HTERT RPE-1 (cell line): ENCODE results near the gene DLGAP1.
"Not testable (repeated sequence)": the region's sequence is repeated elsewhere in the genome, so short reads cannot be mapped to it uniquely, and the experiment has no call there.

Experiments
- in situ Hi-C: fragments of 300-500 bp; cut with MboI; formaldehyde crosslinking; loops from 4 replicates; pipeline ENCODE4 v1.14.3; 2020; ENCODE audit warnings: low sequenced_read_pairs

DLGAP1 gene

DNA sequence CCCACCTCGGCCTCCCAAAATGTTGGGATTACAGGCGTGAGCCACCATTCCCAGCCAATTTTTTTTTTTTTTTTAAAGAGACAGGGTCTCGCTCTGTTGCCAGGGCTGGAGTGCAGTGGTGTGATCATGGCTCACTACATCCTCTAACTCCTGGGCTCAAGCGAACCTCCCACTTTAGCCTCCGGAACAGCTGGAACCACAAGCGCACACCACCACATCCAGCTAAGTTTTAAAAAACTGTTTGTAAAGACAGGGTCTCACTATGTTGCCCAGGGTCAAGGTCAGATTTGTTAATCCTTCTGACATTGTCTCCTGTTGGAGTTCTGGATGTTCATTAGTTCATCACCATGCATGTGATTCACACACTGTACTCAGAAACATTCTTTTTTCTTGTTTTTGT lies 855.2 kb downstream of the DLGAP1 start:
- in situ Hi-C loops: no loop called here

DNA sequence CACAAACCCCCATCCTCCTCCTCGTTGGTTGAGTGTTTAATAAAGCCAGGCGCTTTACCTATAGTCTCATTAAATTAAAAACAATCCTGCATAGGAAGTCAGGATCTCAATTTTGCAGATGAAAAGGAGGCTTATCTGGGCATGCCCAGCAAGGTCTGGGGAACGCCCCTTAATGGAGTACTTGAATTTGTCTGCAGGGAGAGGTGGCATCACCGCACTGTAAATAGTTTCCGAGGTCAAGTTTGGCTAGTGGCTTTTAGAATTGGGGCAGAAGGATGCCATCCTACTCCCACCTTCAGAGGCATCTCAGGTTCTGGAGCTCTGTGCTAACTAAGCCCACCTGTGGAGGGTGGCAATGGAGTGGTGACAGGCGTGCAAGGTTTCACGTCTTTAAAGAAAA lies 855.9 kb downstream of the DLGAP1 start:
- in situ Hi-C loops: no loop called here

DNA sequence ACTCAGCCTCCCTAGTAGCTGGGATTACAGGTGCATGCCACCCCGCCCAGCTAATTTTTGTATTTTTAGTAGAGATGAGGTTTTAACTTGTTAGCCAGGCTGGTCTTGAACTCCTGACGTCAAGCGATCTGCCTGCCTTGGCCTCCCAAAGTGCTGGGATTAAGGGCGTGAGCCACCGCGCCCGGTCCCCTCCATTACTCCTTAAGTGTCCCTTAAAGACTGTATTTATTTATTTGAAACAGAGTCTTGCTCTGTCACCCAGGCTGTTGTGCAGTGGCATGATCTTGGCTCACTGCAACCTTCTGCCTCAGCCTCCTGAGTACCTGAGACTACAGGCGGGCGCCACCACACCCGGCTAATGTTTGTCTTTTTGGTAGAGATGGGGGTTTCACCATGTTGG lies 856.5 kb downstream of the DLGAP1 start:
- in situ Hi-C loops: no loop called here

DNA sequence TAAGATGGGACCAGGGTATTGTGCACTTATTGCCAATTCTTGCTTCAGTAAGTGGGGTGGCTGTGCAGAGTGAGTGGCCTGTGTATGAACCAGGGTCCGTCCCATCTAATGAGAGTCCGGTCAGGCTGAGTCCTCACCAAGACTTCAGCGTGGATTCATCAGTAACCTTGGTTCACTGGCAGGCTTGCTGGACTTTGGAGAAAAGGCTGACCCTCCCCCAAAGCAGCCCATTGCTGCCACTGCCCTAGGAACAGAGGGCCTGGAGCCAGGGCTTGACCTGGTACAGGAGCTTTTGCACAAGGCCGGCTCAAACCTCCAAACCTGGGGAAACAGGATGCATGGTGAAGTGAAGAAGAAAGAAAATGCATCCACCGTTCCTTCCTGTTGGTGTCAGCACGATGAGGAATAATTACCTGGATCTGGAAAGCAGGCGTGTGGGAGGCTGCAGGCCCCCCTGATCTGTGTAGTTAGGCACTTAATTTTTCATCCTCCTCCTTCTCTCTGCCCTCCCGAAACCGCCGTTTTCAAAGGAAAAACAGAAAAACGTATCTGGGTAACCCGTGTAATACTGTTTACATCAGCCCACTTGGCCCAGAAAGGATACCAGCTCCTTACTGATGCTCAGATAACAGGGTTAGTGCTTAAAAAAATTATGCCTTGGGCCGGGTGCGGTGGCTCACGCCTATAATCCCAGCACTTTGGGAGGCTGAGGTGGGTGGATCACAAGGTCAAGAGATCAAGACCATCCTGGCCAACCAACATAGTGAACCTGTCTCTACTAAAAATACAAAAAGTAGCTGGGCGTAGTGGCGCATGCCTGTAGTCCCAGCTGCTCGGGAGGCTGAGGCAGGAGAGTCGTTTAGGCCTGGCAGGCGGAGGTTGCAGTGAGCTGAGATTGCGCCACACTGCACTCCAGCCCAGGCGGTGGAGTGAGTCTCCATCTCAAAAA lies 857.4 kb downstream of the DLGAP1 start:
- in situ Hi-C loops: no loop called here

DNA sequence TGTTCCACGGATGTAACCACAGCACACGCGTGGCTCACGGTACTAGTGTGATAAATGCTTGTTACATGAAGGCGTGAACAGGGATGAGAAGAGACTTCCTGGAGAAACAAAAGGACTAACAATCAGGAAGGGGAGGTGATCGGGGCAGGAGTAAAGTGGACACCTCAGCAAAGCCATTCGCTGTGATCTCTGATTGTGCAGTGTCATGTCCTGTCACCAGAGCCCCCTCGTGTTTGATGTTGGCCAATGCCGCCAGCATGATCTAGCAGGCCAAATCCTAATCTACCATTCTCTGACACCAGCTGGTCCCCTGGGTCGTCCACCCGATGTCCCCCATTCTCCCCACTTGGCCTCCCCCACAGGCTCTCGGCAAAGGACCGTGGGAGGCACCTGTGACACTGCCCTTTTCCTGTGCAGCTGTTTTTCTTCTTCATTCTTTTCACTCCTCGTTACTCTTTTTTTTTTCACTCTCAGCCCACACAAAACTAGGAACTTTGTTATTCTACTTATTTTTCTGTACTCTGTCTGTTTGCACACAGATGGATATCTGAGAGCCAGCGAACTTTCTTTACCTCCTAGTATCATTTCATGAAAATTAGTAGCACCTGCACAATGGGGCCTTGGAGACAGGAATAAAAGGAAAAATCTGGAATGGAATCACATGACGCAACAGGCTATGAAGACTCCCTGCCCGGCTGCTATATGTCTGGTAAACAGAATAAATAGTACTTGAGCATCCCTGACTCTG lies 858.3 kb downstream of the DLGAP1 start:
- in situ Hi-C loops: no loop called here

DNA sequence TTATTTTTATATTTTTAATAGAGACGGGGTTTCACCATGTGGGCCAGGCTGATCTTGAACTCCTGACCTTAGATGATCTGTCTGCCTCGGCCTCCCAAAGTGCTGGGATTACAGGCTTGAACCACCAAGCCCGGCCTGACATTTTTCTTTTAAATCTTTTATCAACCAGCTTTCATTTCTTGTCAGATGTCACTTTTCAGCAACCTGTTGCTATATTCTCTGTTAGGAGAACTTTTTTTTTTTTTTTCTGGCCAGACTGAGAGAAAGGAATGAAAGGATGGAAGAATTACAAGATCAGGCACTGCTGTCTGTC lies 858.8 kb downstream of the DLGAP1 start:
- in situ Hi-C loops: no loop called here

DNA sequence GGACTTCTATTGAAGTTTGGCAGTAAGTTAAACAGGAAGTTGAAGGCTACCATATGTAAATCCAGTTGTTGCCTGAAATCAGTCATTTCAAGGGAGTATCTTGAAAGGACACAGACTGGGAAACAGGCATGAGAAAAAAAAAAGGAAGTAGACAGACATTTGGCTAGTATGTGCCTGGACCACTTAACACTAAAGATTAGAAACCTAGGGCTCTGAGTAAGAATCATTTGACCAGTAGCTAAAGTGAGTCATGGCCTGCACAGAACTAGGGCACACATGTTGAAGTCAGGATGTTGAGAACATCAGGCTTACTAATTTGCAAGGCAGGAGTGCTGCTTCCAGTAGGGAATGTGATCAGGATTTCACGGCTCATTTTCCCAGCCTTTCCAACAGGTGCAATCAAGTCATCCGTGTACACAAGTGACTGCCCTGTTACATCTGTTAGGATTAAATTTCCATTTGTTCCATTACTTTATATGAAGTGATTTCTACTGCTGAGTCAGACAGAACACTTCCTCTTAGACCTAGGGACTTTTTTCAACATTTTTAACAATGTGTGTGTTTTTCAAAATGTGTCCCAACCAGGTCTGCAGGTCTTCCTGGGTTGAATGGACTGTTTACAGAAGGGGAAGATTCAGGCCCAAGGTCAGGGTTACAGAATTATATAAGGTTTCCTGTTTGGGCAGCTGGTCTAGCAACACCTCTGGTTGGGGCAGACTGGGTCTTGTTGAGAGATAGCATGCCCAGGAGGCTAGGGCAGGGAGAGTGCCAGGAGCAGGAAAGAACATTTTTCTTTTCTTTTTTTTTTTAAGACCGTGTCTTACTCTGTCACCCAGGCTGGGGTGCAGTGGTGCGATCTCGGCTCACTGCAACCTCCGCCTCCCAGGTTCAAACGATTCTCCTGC lies 859.5 kb downstream of the DLGAP1 start:
- in situ Hi-C loops: no loop called here

DNA sequence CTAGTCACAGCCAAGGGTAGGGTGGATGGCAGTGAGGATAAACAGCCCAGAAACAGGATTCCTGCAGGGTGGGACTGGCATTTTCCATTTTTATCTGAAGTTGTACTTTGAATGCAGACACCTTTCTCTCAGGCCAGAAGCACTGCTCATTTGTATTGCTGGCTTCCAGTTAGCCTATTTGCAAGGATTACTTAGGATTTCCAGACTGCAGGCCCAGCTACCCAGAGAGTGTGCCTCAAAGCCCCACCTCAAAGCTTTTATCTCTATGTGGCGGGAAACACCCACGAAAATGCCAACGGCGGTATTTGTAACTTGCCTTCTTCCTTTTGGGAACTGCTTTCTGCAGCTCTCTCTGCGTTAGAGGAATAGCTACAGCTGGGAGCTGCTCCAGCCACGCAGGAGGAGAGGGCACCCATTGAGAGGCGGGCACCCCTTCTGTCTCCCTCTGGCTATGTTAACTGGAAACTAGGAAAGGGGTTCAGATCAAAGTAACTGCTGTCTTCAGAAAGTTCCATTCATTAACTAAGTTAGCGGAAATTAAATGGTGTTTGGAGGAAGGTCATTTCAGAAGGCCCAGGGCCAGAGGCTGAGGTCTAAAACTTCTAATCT lies 860.2 kb downstream of the DLGAP1 start:
- in situ Hi-C loops: no loop called here

DNA sequence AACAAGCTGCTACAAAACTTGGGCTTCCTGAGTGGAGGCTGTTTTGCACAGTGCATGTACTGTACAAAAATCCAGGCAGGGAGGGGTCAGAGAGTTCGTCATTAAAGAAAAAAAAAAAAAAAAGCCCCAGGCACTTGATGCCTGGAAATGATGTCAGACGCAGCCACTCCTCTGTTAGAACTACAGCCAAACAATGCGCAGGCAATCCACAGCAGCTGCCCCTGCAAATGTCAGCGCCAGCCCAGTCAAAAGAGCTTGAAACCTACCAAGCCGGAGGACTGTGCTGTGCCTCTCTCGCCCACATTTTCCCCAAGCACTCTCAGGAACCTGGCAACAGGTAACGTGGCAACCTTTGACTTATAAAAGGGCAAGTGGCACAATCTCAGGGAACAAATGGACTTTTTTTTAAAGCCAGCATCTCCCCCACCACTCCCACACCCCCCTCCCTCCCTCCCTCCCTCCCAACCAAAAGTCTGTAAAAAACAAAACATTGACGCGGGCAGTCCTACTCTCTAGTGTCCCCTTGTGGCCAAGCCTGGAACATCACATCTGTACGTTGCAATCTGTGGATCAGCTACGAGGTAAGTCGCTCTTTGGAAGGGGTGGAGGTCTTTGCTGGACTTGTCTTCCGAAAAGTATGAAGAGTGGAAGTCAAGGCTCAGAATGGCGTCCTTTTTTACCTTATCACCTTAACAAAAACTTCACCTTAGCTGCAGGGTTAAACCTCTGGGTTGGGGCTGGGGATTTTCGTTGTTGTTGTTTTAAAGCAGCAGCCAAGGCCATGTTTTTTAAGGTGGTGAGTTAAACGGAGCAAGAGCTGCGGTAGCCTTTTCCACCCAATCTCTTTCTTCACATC lies 861.0 kb downstream of the DLGAP1 start:
- in situ Hi-C loops: no loop called here

DNA sequence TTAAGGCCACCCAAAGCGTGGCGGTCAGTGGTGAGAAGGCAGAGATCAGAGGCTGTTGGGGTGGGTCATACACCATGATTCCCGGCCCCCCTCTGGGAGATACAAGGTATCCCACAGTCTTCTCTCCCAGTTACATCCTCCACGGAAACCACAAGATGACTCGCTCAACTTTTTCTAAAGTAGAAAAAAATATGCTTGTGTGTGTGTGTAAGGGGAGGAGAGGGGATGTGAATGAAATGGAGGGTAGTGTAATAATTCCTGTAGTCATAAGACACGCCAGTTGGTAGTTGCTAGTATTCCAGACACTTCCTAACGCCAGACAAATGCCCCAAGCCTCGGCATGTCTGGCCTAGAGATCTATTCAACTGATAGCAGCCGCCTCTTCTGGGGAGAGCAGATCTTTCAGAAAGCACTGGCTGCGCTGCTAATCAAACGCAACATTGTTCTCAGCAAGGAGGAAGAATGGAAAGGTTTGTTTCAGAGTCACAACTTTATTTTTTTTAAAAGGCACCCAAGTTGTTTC lies 861.7 kb downstream of the DLGAP1 start:
- in situ Hi-C loops: no loop called here

DNA sequence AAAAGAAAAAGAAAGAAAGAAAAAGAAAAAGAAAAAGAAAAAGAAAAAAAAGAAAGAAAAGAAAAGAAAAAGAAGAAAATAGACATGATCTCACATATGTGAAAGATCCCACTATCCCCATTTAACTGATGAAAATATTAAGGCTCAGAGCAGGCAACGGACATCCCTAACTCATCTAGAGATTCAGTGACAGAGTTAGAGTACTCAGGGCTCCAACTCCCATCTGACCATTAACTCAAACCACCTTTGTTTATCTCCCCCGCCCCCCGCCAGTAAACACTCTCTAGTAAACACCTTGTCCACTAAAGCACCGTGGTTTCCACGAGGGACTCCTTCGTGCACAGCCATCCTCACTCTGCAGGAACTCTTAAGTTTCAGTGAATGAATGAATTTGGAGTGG lies 862.2 kb downstream of the DLGAP1 start:
- in situ Hi-C loops: no loop called here

DNA sequence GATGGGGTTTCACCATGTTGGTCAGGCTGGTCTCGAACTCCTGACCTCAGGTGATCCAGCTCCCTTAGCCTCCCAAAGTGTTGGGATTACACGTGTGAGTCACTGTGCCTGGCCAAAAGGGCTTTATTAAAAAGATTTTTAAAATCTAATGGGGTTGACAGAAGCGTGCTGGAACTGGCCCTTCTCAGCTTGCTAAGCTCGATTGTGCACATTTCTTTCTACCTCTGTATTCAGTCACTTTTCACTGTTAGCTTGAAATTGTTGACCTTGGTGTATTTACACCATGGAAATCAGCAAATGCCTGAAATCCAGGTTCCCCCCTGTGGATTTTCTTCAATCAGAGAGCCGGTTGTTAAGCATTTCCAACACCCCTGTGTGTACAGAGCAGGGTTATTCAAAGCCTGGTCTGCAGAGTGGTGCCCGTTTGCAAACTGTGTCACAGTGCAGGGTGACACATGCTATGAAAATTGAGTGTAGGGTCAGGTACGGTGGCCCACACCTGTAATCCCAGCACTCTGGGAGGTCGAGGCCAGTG lies 864.9 kb downstream of the DLGAP1 start:
- in situ Hi-C loops: no loop called here

DNA sequence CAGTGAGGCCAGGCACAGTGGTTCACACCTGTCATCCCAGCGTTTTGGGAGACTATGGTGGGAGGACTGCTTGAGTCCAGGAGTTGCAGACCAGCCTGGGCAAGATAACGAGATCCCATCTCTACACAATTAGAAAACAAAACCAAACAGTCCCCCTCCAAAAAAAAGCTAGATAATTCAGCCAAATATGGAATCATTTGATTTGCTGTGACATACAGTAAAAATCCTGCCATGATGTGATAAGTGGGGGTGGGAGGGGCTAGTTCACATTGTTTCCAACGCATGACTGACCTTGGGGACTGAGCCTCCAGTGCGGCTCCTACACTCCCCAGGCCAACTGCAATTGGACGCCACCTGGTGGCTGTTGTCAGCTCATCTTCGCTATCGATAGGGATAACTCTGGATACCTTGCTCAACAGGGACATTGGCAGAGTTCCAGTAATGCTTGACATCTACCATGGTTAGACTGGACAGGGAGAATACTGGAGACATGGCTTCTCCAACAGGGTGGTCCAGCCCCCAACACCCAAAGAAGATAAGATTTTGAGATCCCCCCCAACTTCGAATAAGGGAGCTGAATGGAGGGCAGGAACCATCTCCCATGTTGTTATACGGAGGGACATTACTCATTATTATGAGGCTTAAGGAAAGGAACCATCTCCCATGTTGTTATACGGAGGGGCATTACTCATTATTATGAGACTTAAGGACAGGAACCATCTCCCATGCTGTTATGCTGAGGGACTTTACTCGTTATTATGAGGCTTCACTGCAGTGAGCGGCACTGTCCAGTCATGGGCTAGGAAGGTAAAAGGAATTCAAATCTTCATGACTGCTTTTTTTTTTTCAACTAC lies 869.2 kb downstream of the DLGAP1 start:
- in situ Hi-C loops: no loop called here

DNA sequence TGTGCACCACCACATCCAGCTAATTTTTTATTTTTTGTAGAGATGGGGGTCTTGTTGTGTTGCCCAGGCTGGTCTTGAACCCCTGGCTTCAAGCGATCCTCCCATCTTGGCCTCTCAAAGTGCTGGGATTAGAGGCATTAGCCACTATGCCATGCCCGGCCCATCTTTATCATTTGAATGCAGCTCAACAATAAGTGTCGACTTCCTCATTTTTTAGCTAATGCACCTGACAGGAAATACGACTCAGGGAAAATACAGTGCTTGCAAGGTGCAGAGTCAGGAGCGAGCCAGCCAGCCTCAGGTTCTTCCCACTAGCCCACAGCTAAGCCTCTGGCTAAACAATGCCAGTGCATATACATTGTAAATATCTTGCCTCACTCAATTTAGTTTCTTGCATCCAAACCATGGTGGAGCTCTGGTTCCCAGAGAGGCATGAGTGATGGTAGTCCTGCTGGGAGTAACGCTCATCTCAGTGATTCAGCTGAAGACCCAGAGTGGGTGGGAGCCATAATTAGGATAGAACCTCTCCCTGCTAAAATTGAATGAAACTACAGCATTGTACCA lies 870.1 kb downstream of the DLGAP1 start:
- in situ Hi-C loops: no loop called here

DNA sequence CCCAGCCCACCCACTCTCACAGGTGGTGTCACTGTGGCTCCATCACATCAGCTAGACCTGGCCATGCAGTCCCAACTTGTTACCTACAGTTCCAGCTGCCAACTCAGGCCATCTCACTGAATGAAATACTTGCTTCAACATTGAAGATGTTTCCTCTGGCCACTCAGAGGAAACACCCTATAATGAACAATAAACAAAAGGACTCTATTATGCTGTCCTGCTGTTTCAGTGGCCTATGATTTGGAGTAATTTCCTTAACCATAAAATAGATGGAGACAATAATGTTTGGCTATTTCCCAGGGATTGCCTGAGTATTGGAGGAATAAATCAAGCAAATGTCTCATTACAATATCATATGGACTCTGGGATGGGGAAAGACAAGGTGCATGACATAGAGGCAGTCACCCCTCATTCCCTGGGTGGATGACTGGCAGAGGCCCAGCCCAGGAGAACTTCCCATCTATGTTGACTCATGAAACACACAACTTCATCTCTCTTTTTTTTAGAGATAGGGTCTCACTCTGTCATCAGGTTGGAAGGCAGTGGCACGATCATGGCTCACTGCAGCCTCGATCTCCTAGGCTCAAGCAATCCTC lies 870.7 kb downstream of the DLGAP1 start:
- in situ Hi-C loops: no loop called here

DNA sequence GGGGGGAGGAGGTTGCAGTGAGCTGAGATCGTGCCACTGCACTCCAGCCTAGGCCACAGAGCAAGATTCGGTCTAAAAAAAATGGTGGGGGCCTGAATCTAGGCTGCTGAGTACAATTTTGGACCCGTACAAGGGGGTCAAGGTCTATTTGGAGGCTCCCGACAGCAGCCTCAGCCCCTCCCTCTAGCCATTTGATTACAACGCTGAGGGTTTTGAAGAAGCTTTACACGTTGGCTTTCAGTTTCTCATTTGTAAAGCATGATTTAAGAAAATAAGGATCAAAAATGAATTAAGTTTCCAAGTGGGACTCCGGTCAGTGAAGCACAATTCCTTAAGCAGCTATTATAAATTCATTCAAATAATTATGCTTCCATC lies 871.2 kb downstream of the DLGAP1 start:
- in situ Hi-C loops: no loop called here

DNA sequence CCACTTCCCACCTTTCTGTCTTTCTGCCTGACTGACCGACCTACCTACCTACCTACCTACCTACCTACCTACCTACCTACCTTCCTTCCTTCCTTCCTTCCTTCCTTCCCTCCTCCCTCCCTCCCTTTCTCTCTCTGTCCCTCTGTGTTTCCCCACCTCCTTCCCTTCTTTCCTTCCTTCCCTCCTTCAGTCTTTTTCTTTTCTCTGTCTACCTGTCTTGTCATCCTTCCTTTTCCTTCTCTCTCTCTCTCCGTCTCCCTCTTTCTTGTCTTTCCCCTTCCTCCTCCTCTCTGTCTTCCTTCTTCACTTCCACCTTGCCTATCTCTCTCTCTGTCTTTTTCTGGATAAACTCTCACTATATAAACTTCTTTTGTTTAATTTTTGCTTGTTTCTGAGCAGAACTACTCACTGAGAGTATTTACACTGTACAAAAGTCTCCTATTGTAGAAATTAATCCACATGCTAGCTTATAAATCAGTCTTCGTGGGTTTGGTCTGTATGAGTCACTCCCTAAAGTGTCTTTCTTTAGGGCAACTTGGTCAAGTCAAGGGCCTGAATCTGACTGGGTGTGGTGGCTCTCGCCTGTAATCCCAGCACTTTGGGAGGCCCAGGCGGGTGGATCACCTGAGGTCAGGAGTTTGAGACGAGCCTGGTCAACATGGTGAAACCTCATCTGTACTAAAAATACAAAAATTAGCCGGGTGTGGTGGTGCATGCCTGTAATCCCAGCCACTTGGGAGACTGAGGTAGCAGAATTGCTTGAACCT lies 871.8 kb downstream of the DLGAP1 start:
- in situ Hi-C loops: not testable (repeated sequence)
